Neural progenitor cell (in vitro differentiated cells): ENCODE results near the gene OR14K1. TPM values are rescaled to one million over a fixed set of nuclear protein-coding genes. Genes with fewer than 3 reads are reported as not detected.
"Not testable (repeated sequence)": the region's sequence is repeated elsewhere in the genome, so short reads cannot be mapped to it uniquely, and the experiment has no call there.

Experiments used
- DNase-seq: peaks from one replicate; pipeline ENCODE4 v3.0.0-alpha.2; 2016; ENCODE audit warnings: low spot score
- H2AFZ ChIP-seq: fragments of 200-600 bp; sonication (generic); replicated peaks from 2 replicates; pipeline ENCODE4 v1.6.1; 2016; ENCODE audit warnings: antibody characterized with exemption
- H3F3A ChIP-seq: fragments of 200-600 bp; sonication (generic); 2 replicates; pipeline ENCODE4 v1.6.1; 2016; ENCODE audit warnings: antibody characterized with exemption, low read depth
- H3K27ac ChIP-seq: fragments of 200-600 bp; sonication (generic); 2 replicates; pipeline ENCODE4 v1.5.1; 2016; ENCODE audit warnings: mild to moderate bottlenecking
- H3K27me3 ChIP-seq: fragments of 200-600 bp; sonication (generic); 2 replicates; pipeline ENCODE4 v1.6.1; 2016; ENCODE audit warnings: mild to moderate bottlenecking, moderate library complexity
- H3K36me3 ChIP-seq: fragments of 200-600 bp; sonication (generic); 2 replicates; pipeline ENCODE4 v1.5.1; 2016
- H3K4me1 ChIP-seq: fragments of 200-600 bp; sonication (generic); 2 replicates; pipeline ENCODE4 v1.6.1; 2016; ENCODE audit warnings: mixed run types
- H3K4me2 ChIP-seq: fragments of 200-600 bp; sonication (generic); 2 replicates; pipeline ENCODE4 v1.6.1; 2016
- H3K4me3 ChIP-seq: fragments of 200-600 bp; sonication (generic); 2 replicates; pipeline ENCODE4 v1.5.1; 2016
- H3K79me2 ChIP-seq: fragments of 200-600 bp; sonication (generic); 2 replicates; pipeline ENCODE4 v1.6.1; 2016; ENCODE audit warnings: low read depth
- H3K9ac ChIP-seq: fragments of 200-600 bp; sonication (generic); 2 replicates; pipeline ENCODE4 v1.6.1; 2016
- H3K9me3 ChIP-seq: fragments of 200-600 bp; sonication (generic); 2 replicates; pipeline ENCODE4 v1.5.1; 2016; ENCODE audit warnings: low read depth
- H4K20me1 ChIP-seq: fragments of 200-600 bp; sonication (generic); 2 replicates; pipeline ENCODE4 v1.6.1; 2016; ENCODE audit warnings: low read depth
- H3K27ac Mint-ChIP-seq: 3 replicates; pipeline ENCODE4 v1.8.0; 2021; ENCODE audit warnings: mixed read lengths
- H3K27me3 Mint-ChIP-seq: 2 replicates; pipeline ENCODE4 v1.8.0; 2022; ENCODE audit warnings: low read depth, mild to moderate bottlenecking, inconsistent platforms, moderate library complexity, mixed read lengths; ENCODE audit not compliant: insufficient read depth
- H3K36me3 Mint-ChIP-seq: 3 replicates; pipeline ENCODE4 v1.8.0; 2021; ENCODE audit warnings: mixed read lengths
- H3K4me1 Mint-ChIP-seq: 3 replicates; pipeline ENCODE4 v1.8.0; 2021; ENCODE audit warnings: mixed read lengths
- H3K4me3 Mint-ChIP-seq: 3 replicates; pipeline ENCODE4 v1.8.0; 2021; ENCODE audit warnings: mild to moderate bottlenecking, moderate library complexity, mixed read lengths
- H3K9me3 Mint-ChIP-seq: 3 replicates; pipeline ENCODE4 v1.8.0; 2020; ENCODE audit warnings: mixed read lengths
- CTCF ChIP-seq: fragments of 200-600 bp; sonication (generic); IDR thresholded peaks from 2 replicates; pipeline ENCODE4 v1.5.1; 2017; ENCODE audit warnings: antibody characterized with exemption, mild to moderate bottlenecking
- EZH2 ChIP-seq: fragments of 200-600 bp; sonication (generic); IDR thresholded peaks from 2 replicates; pipeline ENCODE4 v1.6.1; 2017; ENCODE audit warnings: antibody characterized with exemption, mild to moderate bottlenecking, moderate library complexity
- EZH2phosphoT487 ChIP-seq: fragments of 200-600 bp; sonication (generic); IDR thresholded peaks from 2 replicates; pipeline ENCODE4 v1.6.1; 2017; ENCODE audit warnings: antibody characterized with exemption
- total RNA-seq: library from RNA; depleted of rRNA; stranded (reverse); fragments of >200 nt; gene quantifications from 2 replicates; pipeline ENCODE4 v1.2.3, GENCODE V29; 2015; ENCODE audit warnings: low replicate concordance

OR14K1 gene
- not detected in 2 replicates for total RNA-seq

- Histone ChIP-seq H3K27me3 (no peaks in the 10 kb centered on the region), H3K4me2 (no peak within 1 kb of the TSS), H3K4me1 (no peaks in the 10 kb centered on the region), H2AFZ (no peak within 1 kb of the TSS), H3K9ac (no peak within 1 kb of the TSS), H3K9me3 (peaks cover 47% of the 10 kb centered on the region), H3F3A (no peaks in the 10 kb centered on the region), H3K27ac (no peak within 1 kb of the TSS), H3K36me3 (no peaks in the 10 kb centered on the region), H3K79me2 (no peaks in the 10 kb centered on the region), H4K20me1 (no peaks in the 10 kb centered on the region), H3K4me3 (no peak within 1 kb of the TSS)
- H3K4me1 Mint-ChIP-seq: no peaks in the 10 kb centered on the region
- H3K36me3 Mint-ChIP-seq: no peaks in the 10 kb centered on the region
- H3K4me3 Mint-ChIP-seq: no peak within 1 kb of the TSS
- H3K9me3 Mint-ChIP-seq: no peaks in the 10 kb centered on the region
- no peaks in the 10 kb centered on the region for H3K27me3 Mint-ChIP-seq
- TF ChIP-seq CTCF (no peak), EZH2phosphoT487 (no peak), EZH2 (no peak)
- DNase-seq: no peak
- no peak within 1 kb of the TSS for H3K27ac Mint-ChIP-seq
These were observed at the start of gene OR14K1 for GRCh38 chr1:247738315-247738714. Gene OR14K1 (plus strand): TSS chr1:247738615. CDS start chr1:247738615, 0 bp downstream.

- no peak overlapping the region for H3K4me2 ChIP-seq
- TF ChIP-seq EZH2 (no peak), CTCF (no peak), EZH2phosphoT487 (no peak)
- H3K36me3 ChIP-seq: no peaks in the 10 kb centered on the region
- no peaks in the 10 kb centered on the region for H3K27me3 ChIP-seq
- no peak overlapping the region for H3K27ac Mint-ChIP-seq
- H3K27me3 Mint-ChIP-seq: peaks cover 6% of the 10 kb centered on the region
- H3K9ac ChIP-seq: no peak overlapping the region
- peaks cover 2% of the 10 kb centered on the region for H3F3A ChIP-seq
- no peaks in the 10 kb centered on the region for H3K4me1 ChIP-seq
- H3K4me1 Mint-ChIP-seq: no peaks in the 10 kb centered on the region
- no peaks in the 10 kb centered on the region for H3K36me3 Mint-ChIP-seq
- no peak overlapping the region for H3K27ac ChIP-seq
- H3K9me3 ChIP-seq: peaks cover 18% of the 10 kb centered on the region
- H2AFZ ChIP-seq: no peak overlapping the region
- no peaks in the 10 kb centered on the region for H3K9me3 Mint-ChIP-seq
- no peaks in the 10 kb centered on the region for H4K20me1 ChIP-seq
- no peak overlapping the region for H3K4me3 Mint-ChIP-seq
- no peak for DNase-seq
- no peaks in the 10 kb centered on the region for H3K79me2 ChIP-seq
- H3K4me3 ChIP-seq: no peak overlapping the region
These were observed 37.1 kb upstream of the OR14K1 start for GRCh38 chr1:247701338-247701737.

- H3K79me2 ChIP-seq, H3K9ac ChIP-seq, H3K27me3 ChIP-seq, H3K4me1 ChIP-seq, H3K9me3 Mint-ChIP-seq, H3K4me2 ChIP-seq, H3K9me3 ChIP-seq, H3K4me3 Mint-ChIP-seq, H3F3A ChIP-seq, H3K27me3 Mint-ChIP-seq, H3K4me1 Mint-ChIP-seq, H3K36me3 ChIP-seq, DNase-seq, H3K27ac ChIP-seq, H3K4me3 ChIP-seq, H4K20me1 ChIP-seq, H3K36me3 Mint-ChIP-seq, H2AFZ ChIP-seq, H3K27ac Mint-ChIP-seq: not testable (repeated sequence)
These were observed 27.7 kb upstream of the OR14K1 start for GRCh38 chr1:247710681-247711080.

GRCh38 chr1:247713753-247714152 lies 24.7 kb upstream of the OR14K1 start:
- H3K4me1 ChIP-seq: no peaks in the 10 kb centered on the region
- H3K4me3 ChIP-seq: no peak overlapping the region
- Mint-ChIP-seq H3K27ac (no peak overlapping the region), H3K4me3 (no peak overlapping the region), H3K4me1 (no peaks in the 10 kb centered on the region), H3K27me3 (peaks cover 2% of the 10 kb centered on the region), H3K36me3 (no peaks in the 10 kb centered on the region), H3K9me3 (peaks cover 3% of the 10 kb centered on the region)
- no peaks in the 10 kb centered on the region for H3F3A ChIP-seq
- no peaks in the 10 kb centered on the region for H3K27me3 ChIP-seq
- TF ChIP-seq CTCF (no peak), EZH2phosphoT487 (no peak), EZH2 (no peak)
- H3K79me2 ChIP-seq: no peaks in the 10 kb centered on the region
- DNase-seq: no peak
- H2AFZ ChIP-seq: no peak overlapping the region
- no peaks in the 10 kb centered on the region for H3K36me3 ChIP-seq
- H3K4me2 ChIP-seq: no peak overlapping the region
- H3K9me3 ChIP-seq: peaks cover 2% of the 10 kb centered on the region
- H3K9ac ChIP-seq: no peak overlapping the region
- no peak overlapping the region for H3K27ac ChIP-seq
- H4K20me1 ChIP-seq: no peaks in the 10 kb centered on the region
